Measurements from ENCODE around the gene EZH2.

EZH2 gene

GRCh38 chr7:148903504-148903903 is 19.4 kb upstream of the EZH2 start:
- FAIRE-seq (no peak), DNase-seq (ENCODE audit: insufficient read length, low spot score) (no peak)

DNA sequence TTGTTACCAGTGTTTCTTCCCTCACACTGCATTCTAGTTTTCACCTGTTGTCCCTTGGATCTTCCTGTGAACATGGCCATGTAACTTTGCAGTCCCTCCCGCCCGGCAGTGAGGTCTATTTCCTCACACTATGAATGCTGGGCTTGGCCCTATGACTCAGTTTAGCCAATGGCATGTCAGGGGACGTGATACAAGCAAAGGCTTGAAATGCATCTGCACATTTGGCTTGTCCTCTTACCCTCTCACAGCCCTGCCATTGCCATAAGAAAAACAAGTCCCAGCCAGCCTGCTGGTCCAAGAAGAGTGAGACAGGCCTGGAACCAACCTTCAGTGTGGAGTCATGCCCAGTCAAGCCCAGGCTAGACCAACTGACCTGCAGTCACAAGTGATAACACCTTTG is 17.1 kb upstream of the EZH2 start:
- FAIRE-seq (no peak), DNase-seq (ENCODE audit: insufficient read length, low spot score) (no peak)

DNA sequence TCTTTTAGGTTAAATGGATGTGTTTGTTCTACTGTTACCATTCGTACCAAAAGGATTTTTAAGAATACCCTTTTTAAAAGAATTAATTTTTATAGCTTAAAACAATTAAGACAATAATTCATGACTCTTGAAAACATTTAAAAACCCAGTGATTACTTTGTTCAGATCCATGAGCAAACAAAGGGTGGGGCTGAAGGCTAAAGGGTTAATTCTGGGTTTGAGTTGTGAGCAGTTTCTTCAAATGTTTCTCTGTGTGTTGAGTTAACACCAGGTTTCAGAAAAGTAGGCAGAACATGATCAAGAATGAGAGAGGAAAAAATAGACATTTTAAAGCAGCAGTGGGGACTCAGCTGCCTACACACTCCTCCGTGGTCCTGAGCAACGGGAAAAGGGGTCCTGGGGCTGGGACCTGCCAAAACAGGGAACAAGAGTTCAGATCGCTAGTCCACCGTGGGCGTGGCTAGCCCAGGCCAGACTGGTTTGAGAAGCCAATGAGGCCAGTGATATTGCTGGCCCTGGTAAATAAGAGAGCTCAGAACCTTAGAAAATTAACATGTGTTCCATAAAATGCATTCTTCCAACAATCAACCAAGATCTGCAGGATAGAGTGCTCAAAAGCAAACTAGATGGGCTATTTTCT is 14.9 kb upstream of the EZH2 start:
- no peak for DNase-seq (ENCODE audit: insufficient read length, low spot score)
- no peak for FAIRE-seq

DNA sequence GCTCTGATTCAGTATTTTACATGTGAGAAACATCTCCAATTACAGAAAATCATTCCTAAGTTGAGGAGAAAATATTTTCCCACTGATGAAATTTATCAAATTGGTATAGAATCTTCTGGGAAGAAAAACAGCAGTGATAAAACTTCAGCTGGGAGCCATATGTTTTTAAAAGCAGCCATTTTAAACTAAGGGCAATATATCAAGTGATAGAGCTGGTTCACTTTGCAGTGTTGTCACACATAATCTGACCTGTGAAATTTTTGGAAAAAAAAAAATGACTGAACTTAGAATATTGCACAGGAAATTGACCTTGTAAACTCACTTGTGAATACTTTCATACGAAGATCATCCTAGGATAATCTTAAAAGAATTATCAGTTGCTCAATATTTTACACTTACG is 10.5 kb upstream of the EZH2 start:
- no peak for FAIRE-seq
- DNase-seq (ENCODE audit: insufficient read length, low spot score): no peak

GRCh38 chr7:148893071-148893470 is 9.0 kb upstream of the EZH2 start:
- FAIRE-seq (no peak), DNase-seq (ENCODE audit: insufficient read length, low spot score) (no peak)

- DNase-seq (ENCODE audit: insufficient read length, low spot score) (no peak), FAIRE-seq (no peak)
These were observed 4.2 kb upstream of the EZH2 start for GRCh38 chr7:148888300-148888699.

DNA sequence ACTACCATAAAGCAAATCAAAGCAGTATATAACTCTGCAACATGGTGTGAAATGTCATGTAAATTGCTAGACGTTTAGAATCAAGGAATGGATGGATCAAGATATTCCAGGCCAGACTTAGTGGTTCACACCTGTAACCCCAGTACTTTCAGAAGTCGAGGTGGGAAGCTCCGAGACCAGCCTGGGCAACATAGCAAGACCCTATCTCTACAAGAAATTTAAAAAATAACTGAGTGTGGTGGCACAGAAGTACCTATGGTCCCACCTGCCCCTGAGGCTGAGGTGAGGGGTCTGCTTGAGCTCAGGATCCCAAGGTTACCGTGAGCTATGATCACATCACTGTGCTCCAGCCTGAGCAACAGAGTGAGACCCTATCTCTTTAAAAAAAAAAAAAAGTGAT is 2.8 kb upstream of the EZH2 start:
- no peak for DNase-seq (ENCODE audit: insufficient read length, low spot score)
- no peak for FAIRE-seq

DNA sequence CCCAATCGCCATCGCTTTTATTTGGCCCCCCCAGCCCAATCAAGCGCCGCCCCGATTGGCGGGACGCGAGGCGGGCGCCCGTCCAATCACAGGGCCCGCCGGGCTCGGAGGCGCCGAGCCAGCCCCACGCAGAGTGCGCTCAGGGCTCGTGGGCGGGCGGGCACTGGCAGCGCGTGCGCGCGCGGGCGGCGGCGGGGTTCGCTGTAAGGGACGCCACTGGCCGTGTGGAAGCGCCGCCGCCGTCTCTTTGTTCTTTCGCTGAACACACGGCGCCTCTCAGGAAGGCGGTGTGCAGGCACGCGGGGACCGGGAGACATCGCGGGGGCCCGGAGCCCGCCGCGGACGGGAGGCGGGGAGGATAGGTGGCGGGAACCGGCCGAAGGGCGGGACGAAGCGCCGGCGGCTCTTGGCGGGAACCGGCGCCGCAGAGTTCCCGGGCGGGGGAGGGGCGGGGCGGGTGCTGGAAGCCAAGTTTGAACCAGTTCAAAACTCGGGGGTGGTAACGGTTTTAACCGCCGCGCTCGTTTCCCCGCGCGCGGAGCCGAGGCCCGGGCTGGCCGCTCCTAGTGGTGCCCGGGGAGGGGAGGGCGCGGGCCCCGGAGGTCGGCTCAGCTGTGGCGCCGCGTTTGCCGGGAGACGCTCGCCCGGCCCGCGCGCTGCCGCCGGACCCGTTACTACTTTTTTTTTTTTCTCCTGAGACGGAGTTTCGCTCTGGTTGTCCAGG is 370 bp upstream of the EZH2 start:
- FAIRE-seq: peak; percentile 51

GRCh38 chr7:148883266-148884048 is 634 bp downstream of the EZH2 start:
- peak; percentile 8 for DNase-seq (ENCODE audit: insufficient read length, low spot score)
- FAIRE-seq: no peak

More for the DNA sequence above, 370 bp upstream of the EZH2 start:
- DNase-seq (ENCODE audit: insufficient read length, low spot score): peak; percentile 90

- DNase-seq (ENCODE audit: insufficient read length, low spot score): no peak
- no peak for FAIRE-seq
These were observed 1.2 kb downstream of the EZH2 start for GRCh38 chr7:148882841-148883265.

DNA sequence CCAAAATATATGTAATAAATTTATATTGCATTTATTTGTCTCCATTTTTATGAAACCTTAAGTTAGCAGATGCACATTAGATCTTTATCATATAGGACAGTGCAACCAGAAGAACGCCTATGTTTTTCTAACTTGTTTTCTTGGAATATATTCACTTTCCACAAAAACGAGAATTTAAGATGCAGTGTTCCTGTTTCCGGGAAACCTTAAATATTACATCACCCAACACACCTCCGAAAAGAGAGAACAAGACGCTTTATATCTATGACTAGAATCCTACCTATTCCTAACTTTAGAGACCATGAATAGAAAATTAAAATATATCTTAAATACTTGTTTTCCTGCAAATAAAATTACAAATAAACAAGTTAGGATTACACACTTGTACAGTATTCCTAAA is 1.9 kb downstream of the EZH2 start:
- FAIRE-seq (no peak), DNase-seq (ENCODE audit: insufficient read length, low spot score) (no peak)

- FAIRE-seq (no peak), DNase-seq (ENCODE audit: insufficient read length, low spot score) (no peak)
These were observed 5.8 kb downstream of the EZH2 start for GRCh38 chr7:148878317-148878716.

DNA sequence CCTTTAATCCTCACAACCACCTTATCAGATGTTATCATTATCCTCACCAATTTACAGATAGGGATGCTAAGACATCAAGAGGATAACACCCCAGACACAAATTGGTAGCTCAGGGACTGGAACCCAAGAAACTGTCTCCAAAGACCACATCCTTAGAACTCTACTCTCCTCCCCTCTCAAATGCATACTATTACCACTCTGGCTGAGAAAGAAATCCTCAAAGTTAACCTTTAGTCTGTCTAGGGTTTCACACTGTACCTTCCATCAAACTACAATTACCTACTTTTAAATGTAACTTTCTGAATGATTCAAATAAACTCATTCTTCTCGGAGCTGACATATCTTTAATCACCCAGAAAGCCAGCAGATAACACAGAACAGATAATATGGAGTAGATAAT is 6.6 kb downstream of the EZH2 start:
- DNase-seq (ENCODE audit: insufficient read length, low spot score) (no peak), FAIRE-seq (no peak)

- FAIRE-seq (no peak), DNase-seq (ENCODE audit: insufficient read length, low spot score) (no peak)
These were observed 11.9 kb downstream of the EZH2 start for GRCh38 chr7:148872188-148872587.

DNA sequence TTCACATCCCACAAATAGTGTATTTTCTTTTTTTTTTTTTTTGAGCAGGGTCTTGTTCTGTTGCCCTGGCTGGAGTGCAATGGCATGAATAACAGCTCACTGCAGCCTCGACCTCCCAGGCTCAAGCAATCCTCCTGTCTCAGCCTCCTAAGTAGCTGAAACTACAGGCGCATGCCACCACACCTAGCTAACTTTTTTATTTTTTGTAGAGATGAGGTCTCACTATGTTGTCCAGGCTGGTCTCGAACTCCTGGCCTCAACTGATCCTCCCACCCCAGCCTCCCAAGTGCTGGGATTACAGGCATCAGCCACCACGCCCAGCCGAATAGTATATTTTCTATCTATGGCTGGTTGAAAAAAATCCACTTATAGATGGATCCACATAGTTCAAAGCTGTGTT is 12.5 kb downstream of the EZH2 start:
- FAIRE-seq (no peak), DNase-seq (ENCODE audit: insufficient read length, low spot score) (no peak)

DNA sequence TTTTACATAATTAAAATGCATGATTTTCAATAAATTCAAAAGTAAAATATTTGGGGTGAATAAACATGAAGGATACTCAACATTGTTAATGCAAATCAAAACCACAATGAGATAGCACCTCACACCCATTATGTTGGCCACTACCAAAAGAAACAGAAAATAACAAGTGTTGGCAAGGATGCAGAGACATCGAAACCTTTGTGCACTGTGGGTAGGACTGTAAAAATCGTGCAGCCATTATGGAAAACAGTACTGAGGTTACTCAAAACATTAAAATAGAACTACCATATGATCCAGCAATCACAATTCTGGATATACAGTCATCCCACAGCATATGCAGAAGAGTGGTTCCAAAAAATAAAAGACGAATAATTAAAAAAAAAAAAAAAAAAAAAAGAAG is 13.1 kb downstream of the EZH2 start:
- no peak for DNase-seq (ENCODE audit: insufficient read length, low spot score)
- no peak for FAIRE-seq

- FAIRE-seq (no peak), DNase-seq (ENCODE audit: insufficient read length, low spot score) (no peak)
These were observed 15.8 kb downstream of the EZH2 start for GRCh38 chr7:148868378-148868674.

DNA sequence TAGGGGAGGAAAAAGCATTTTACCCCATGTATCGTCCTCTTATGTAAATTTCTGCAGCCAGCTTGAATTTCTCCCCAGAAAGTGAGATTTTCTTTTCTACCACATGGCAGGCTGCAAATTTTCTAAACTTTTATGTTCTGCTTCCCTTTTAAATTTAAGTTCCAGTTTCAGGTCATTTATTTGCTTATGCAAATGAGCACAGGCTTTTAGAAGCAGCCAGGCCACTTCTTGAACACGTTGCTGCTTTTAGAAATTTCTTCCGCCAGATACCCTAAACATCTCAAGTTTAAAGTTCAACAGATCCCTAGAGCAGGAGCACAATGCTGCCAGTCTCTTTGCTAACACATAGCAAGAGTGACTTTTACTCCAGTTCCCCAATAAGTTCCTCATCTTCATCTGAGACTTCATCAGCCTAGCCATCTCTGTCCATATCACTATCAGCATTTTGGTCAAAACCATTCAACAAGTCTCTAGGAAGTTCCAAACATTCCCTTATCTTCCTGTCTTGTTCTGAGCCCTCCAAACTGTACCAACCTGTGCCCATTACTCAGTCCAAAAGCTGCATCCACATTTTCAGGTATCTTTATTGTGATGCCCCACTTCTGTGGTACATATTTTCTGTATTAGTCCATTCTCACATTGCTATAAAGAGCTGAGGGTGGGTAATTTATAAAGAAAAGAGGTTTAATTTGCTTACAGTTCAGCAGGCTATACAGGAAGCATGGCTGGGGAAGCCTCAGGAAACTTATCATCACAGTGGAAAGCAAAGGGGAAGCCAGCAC is 16.3 kb downstream of the EZH2 start:
- FAIRE-seq (no peak), DNase-seq (ENCODE audit: insufficient read length, low spot score) (no peak)

GRCh38 chr7:148866362-148866761 is 17.7 kb downstream of the EZH2 start:
- DNase-seq (ENCODE audit: insufficient read length, low spot score) (no peak), FAIRE-seq (no peak)

DNA sequence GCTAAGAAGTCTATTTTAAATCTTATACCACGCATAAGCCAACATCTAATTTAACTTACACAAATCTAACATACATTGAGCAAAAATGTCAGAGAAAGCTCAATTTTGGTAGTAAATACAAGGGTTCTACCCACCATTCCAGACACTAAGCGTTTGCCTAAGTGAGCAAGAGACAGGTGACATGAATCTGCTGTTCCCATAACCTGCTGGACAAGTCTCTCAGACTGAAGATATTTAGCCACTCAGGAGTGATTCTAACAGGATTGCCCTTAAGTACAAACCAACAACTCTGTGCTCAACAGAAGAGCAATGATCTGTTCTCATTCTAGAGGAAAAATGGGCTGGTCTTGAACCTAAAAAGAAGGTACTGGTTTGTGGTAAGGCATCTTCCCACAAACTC is 18.8 kb downstream of the EZH2 start:
- no peak for DNase-seq (ENCODE audit: insufficient read length, low spot score)
- no peak for FAIRE-seq

DNA sequence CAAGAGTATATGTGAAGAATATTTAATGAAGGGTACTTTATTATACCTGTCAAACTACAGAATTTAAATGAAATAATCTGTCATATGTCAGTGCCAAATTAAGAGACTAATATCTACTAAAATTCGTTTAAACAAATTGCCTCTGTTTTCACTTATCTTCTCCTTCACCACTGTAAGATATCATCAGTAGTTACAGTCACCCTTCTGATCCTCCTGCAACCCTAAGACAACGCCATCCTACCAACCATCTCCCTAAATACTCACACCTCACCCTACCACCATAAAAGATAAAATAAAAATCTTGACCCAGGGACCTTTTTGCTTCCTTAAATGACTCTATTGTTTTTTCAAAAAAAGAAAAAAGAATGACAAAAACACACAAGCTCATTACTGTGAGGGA is 20.8 kb downstream of the EZH2 start:
- FAIRE-seq: no peak

More for the DNA sequence above, 20.8 kb downstream of the EZH2 start:
- no peak for DNase-seq (ENCODE audit: insufficient read length, low spot score)
